Trophoblast cell (in vitro differentiated cells and primary cell): ENCODE measurements around the gene SSC4D.

Source experiments
- DNase-seq, 2 donors: peaks; one replicate each; pipeline ENCODE4 v3.0.0-alpha.2; 2016
- H2AFZ ChIP-seq: 2 replicates; pipeline ENCODE4 v1.6.1; 2013; ENCODE audit warnings: low read length, moderate library complexity, mild to moderate bottlenecking; ENCODE audit not compliant: insufficient read depth, poor library complexity
- H2AK5ac ChIP-seq: 2 replicates; pipeline ENCODE4 v1.6.1; 2013; ENCODE audit warnings: mild to moderate bottlenecking, low read length
- H2BK120ac ChIP-seq: 2 replicates; pipeline ENCODE4 v1.6.1; 2013; ENCODE audit warnings: low read length, mild to moderate bottlenecking, moderate library complexity; ENCODE audit not compliant: insufficient read depth, poor library complexity
- H2BK12ac ChIP-seq: 2 replicates; pipeline ENCODE4 v1.6.1; 2013; ENCODE audit warnings: mild to moderate bottlenecking, low read length, moderate library complexity
- H2BK5ac ChIP-seq: 2 replicates; pipeline ENCODE4 v1.6.1; 2013; ENCODE audit warnings: low read length, low read depth, moderate library complexity, mild to moderate bottlenecking; ENCODE audit not compliant: poor library complexity
- H3K14ac ChIP-seq: 2 replicates; pipeline ENCODE4 v1.6.1; 2013; ENCODE audit warnings: mild to moderate bottlenecking, low read length
- H3K18ac ChIP-seq: 2 replicates; pipeline ENCODE4 v1.6.1; 2013; ENCODE audit warnings: mild to moderate bottlenecking, low read length
- H3K23ac ChIP-seq: 2 replicates; pipeline ENCODE4 v1.6.1; 2013; ENCODE audit warnings: low read length
- H3K27ac ChIP-seq: 2 replicates; pipeline ENCODE4 v1.5.1; 2013; ENCODE audit warnings: low read depth, mild to moderate bottlenecking, inconsistent platforms, low read length, moderate library complexity
- H3K27me3 ChIP-seq: 2 replicates; pipeline ENCODE4 v1.6.1; 2013; ENCODE audit warnings: inconsistent platforms, mild to moderate bottlenecking, low read length, moderate library complexity; ENCODE audit not compliant: insufficient read depth
- H3K36me3 ChIP-seq, 2 experiments: 1 replicate in 1 of 2; 2 replicates in 1 of 2; pipeline ENCODE4 v1.6.1; 2013; ENCODE audit warnings: low read length in 2 of 2, mild to moderate bottlenecking in 2 of 2, moderate library complexity in 1 of 2; ENCODE audit not compliant: insufficient read depth in 2 of 2, control insufficient read depth in 1 of 2
- H3K4ac ChIP-seq: 2 replicates; pipeline ENCODE4 v1.6.1; 2013; ENCODE audit warnings: low read depth, mild to moderate bottlenecking, low read length, moderate library complexity
- H3K4me1 ChIP-seq, 2 experiments: 1 replicate in 1 of 2; 2 replicates in 1 of 2; pipeline ENCODE4 v1.6.1; 2013; ENCODE audit warnings: low read length in 2 of 2, mild to moderate bottlenecking in 2 of 2, moderate library complexity in 1 of 2; ENCODE audit not compliant: insufficient read depth in 2 of 2, control insufficient read depth in 1 of 2
- H3K4me2 ChIP-seq: 2 replicates; pipeline ENCODE4 v1.6.1; 2013; ENCODE audit warnings: inconsistent platforms, mild to moderate bottlenecking, low read length, moderate library complexity
- H3K4me3 ChIP-seq: 2 replicates; pipeline ENCODE4 v1.5.1; 2013; ENCODE audit warnings: mild to moderate bottlenecking, low read depth, low read length, inconsistent platforms
- H3K79me1 ChIP-seq: one replicate; pipeline ENCODE4 v1.6.1; 2013; ENCODE audit warnings: low read length
- H3K79me2 ChIP-seq: 2 replicates; pipeline ENCODE4 v1.6.1; 2013; ENCODE audit warnings: low read length, mild to moderate bottlenecking; ENCODE audit not compliant: control insufficient read depth, insufficient read depth, poor library complexity
- H3K9ac ChIP-seq: 2 replicates; pipeline ENCODE4 v1.6.1; 2013; ENCODE audit warnings: mild to moderate bottlenecking, low read length
- H3K9me3 ChIP-seq: 2 replicates; pipeline ENCODE4 v1.6.1; 2013; ENCODE audit warnings: low read depth, mild to moderate bottlenecking, control low read depth, inconsistent platforms, low read length; ENCODE audit not compliant: insufficient read depth
- H4K12ac ChIP-seq: 2 replicates; pipeline ENCODE4 v1.6.1; 2013; ENCODE audit warnings: low read depth, mild to moderate bottlenecking, low read length, moderate library complexity
- H4K8ac ChIP-seq: 2 replicates; pipeline ENCODE4 v1.6.1; 2013; ENCODE audit warnings: low read depth, mild to moderate bottlenecking, low read length, moderate library complexity
- H4K91ac ChIP-seq: one replicate; pipeline ENCODE4 v1.6.1; 2013; ENCODE audit warnings: low read depth, mild to moderate bottlenecking, low read length, moderate library complexity
- WGBS: extraction: QIAGEN DNeasy Blood & Tissue Kit; methylation state at CpG from one replicate; pipeline ENCODE4 v1.1.7; 2013; ENCODE audit warnings: missing lambda C conversion rate; ENCODE audit not compliant: insufficient read length, insufficient coverage; ENCODE audit errors: extremely low coverage; 5-methylcytosine and 5-hydroxymethylcytosine counted together

SSC4D gene

DNA sequence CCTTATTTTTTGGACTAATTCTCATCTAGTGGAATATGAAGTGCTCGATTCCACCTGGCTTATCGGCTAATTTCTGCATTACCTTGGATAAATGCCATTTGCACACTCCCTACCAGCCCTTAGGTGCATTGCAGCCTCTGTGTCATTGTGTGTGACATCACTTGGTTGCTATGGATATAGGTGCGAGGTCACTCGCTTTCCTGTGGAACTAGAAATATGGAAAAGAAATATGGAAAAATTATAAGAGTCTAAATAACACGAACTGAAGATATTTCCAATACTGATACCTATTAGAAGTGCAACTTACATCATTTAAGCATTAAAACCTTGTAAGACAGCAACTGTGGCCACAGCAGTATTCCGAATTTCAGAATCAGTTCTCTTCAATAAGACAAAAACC, 52.7 kb downstream of the SSC4D start:
- H3K23ac ChIP-seq = no peak overlapping the region
- no peak overlapping the region for H2AFZ ChIP-seq
- peak overlapping the region; percentile 81 for H3K4ac ChIP-seq
- no peak overlapping the region for H2BK120ac ChIP-seq
- no peak overlapping the region for H3K4me3 ChIP-seq
- H3K4me2 ChIP-seq = peak overlapping the region; percentile 30
- no peak overlapping the region for H2AK5ac ChIP-seq
- peak; percentile 74 to 90 for DNase-seq
- H3K9ac ChIP-seq = no peak overlapping the region
- H3K14ac ChIP-seq = no peak overlapping the region
- H3K27ac ChIP-seq = no peak overlapping the region
- H3K9me3 ChIP-seq = no peaks in the 10 kb centered on the region
- H4K91ac ChIP-seq = no peak overlapping the region
- H2BK12ac ChIP-seq = no peak overlapping the region
- no peak overlapping the region for H2BK5ac ChIP-seq
- H3K79me2 ChIP-seq = peaks cover 28% of the 10 kb centered on the region
- H3K4me1 ChIP-seq = peaks cover 7 to 8% of the 10 kb centered on the region in 2 experiments
- no peak overlapping the region for H3K18ac ChIP-seq
- no peak overlapping the region for H4K8ac ChIP-seq
- H4K12ac ChIP-seq = no peak overlapping the region
- peaks cover 18% of the 10 kb centered on the region for H3K79me1 ChIP-seq
- no peaks in the 10 kb centered on the region for H3K27me3 ChIP-seq
- H3K36me3 ChIP-seq = peaks cover 8 to 10% of the 10 kb centered on the region in 2 experiments
- WGBS = no CpG with 5 or more reads among the region's 6 CpGs

DNA sequence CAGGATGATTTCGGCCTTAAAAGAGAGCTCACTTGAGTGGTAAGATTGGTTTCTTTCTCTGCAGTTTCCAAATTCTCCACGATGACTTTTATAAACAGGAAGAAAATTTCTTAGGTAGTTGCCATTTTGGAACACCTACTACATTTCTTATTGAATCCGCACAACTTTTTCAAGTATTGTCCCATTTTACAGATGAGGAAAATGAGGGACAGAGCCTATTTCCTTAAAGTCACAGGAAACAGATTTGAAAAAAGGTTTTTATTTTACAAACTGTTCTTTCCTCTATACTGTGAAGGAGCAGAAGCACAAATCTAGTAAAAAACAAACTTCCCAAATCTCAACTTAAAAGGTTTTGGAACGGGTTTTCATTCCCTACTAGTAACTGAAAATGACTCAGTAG, 53.4 kb downstream of the SSC4D start:
- no CpG with 5 or more reads among the region's 4 CpGs for WGBS

DNA sequence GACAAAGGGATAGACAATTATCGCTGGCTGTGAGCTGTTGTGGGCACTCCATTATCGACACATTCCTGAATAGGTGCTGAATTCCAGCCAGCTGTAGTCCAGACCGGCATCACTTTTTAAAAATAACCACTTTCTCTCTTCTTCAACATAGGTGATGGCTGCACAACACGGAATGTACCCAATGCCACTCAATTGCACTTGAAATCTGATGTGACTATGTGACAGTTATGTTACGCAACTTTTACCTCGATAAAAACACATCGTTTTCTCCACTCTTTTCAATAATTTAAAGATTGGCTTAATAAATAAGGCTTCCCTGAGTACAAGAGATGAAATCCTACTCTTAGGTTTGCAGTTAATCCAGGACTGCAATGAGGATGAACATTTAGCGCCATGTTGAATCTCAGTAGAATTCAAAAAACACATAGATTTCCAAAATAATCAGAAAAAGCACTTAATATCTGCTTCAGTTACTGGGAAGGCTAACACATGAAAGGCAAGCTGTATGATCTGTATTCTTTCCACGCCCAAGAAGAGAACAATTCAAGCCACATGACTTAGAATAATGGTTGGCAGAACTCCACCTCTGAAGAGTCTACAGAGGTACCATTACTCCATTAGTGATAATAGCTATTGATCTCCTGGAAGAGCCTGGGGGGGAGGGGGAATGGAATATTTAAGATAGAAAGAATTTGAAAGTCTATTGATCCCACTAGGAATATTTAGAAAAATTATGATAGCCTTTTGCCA, 54.3 kb downstream of the SSC4D start:
- Histone ChIP-seq H3K14ac (no peak overlapping the region), H3K36me3 (peaks cover 12 to 16% of the 10 kb centered on the region in 2 experiments), H3K9ac (no peak overlapping the region), H4K12ac (no peak overlapping the region), H3K27me3 (no peaks in the 10 kb centered on the region), H2BK120ac (no peak overlapping the region), H4K91ac (no peak overlapping the region), H3K4me1 (peaks cover 8% of the 10 kb centered on the region in 2 experiments), H4K8ac (no peak overlapping the region), H2BK5ac (no peak overlapping the region), H2AK5ac (no peak overlapping the region), H3K9me3 (no peaks in the 10 kb centered on the region), H2BK12ac (no peak overlapping the region), H2AFZ (no peak overlapping the region), H3K79me1 (peaks cover 18% of the 10 kb centered on the region), H3K4me2 (no peak overlapping the region), H3K23ac (peak overlapping the region; percentile 63), H3K4ac (peak overlapping the region; percentile 60), H3K79me2 (peaks cover 35% of the 10 kb centered on the region), H3K18ac (no peak overlapping the region), H3K27ac (no peak overlapping the region), H3K4me3 (no peak overlapping the region)
- WGBS = no CpG with 5 or more reads among the region's 9 CpGs
- DNase-seq = no peak

More for the DNA sequence above, 53.4 kb downstream of the SSC4D start:
- Histone ChIP-seq H3K18ac (no peak overlapping the region), H4K8ac (no peak overlapping the region), H4K12ac (no peak overlapping the region), H4K91ac (no peak overlapping the region), H3K9ac (no peak overlapping the region), H3K4me3 (no peak overlapping the region), H3K14ac (no peak overlapping the region), H3K79me2 (peaks cover 32% of the 10 kb centered on the region), H2BK12ac (no peak overlapping the region), H3K36me3 (peaks cover 9 to 11% of the 10 kb centered on the region in 2 experiments), H3K79me1 (peaks cover 18% of the 10 kb centered on the region), H3K27ac (no peak overlapping the region), H3K9me3 (no peaks in the 10 kb centered on the region), H2AK5ac (no peak overlapping the region), H2BK120ac (no peak overlapping the region), H3K4ac (no peak overlapping the region), H3K23ac (no peak overlapping the region), H3K4me1 (peaks cover 8% of the 10 kb centered on the region in 2 experiments), H3K4me2 (no peak overlapping the region), H2BK5ac (no peak overlapping the region), H3K27me3 (no peaks in the 10 kb centered on the region), H2AFZ (no peak overlapping the region)
- DNase-seq = no peak

DNA sequence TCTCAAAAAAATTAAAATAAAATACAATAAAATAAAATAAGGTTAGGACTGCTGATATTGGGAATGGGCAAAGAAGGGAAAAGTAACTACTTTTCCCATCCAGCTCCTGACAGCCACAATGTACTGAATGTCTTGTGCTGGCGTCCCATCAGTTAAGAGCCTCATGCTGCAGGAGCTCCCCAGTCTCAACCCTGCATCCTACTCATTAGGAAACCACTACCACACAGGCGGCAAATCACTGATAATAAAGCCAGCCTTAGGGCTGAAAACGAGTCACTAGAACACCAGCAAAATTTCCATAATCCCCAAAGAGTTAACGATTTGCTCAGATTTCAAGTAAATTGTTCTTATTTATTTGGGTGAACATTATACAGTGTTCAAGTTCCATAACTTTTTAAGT, 55.0 kb downstream of the SSC4D start:
- peaks cover 14% of the 10 kb centered on the region for H3K79me1 ChIP-seq
- WGBS = no CpG with 5 or more reads among the region's 4 CpGs
- H3K27me3 ChIP-seq = no peaks in the 10 kb centered on the region
- no peak for DNase-seq
- H4K8ac ChIP-seq = no peak overlapping the region
- H3K4me2 ChIP-seq = no peak overlapping the region
- no peak overlapping the region for H2BK12ac ChIP-seq
- no peak overlapping the region for H3K27ac ChIP-seq
- no peak overlapping the region for H3K14ac ChIP-seq
- peaks cover 34% of the 10 kb centered on the region for H3K79me2 ChIP-seq
- no peak overlapping the region for H4K12ac ChIP-seq
- H2BK5ac ChIP-seq = no peak overlapping the region
- no peak overlapping the region for H3K4me3 ChIP-seq
- peak overlapping the region; percentile 60 for H3K4ac ChIP-seq
- no peak overlapping the region for H3K9ac ChIP-seq
- H2AFZ ChIP-seq = no peak overlapping the region
- no peak overlapping the region for H3K23ac ChIP-seq
- H3K9me3 ChIP-seq = no peaks in the 10 kb centered on the region
- peaks cover 5% of the 10 kb centered on the region in 2 experiments for H3K4me1 ChIP-seq
- H2AK5ac ChIP-seq = no peak overlapping the region
- peaks cover 15 to 19% of the 10 kb centered on the region in 2 experiments for H3K36me3 ChIP-seq
- no peak overlapping the region for H2BK120ac ChIP-seq
- H3K18ac ChIP-seq = no peak overlapping the region
- no peak overlapping the region for H4K91ac ChIP-seq
